ENCODE measurements around the gene BMPR2.

BMPR2 gene

DNA sequence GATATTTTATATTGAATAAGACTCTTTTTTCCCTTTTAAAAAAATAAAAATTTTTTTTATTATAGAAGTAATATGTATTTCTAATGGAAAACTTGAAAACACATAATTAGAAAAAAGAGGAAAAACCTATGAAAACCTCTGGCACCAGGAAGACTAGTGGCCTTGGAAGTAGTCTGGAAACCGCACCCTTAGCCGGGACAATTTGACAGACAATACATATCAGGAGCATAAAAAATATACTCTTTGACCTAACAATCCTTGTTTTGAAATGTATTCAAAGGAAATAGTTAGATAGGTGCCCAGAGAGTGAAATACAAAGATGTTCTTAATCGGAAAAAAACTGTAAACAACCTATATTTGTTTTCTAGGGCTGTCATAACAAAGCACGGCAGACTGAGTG is 223.8 kb downstream of the BMPR2 start:
- Histone ChIP-seq H3K9me3 (replicated peaks in 1 of 11) (no peaks in the 10 kb centered on the region), H3K4me1 (no peaks in the 10 kb centered on the region; a peak in 1 of 20 replicates)
- TF ChIP-seq Cebpa-rat (IDR thresholded peaks at IDR 0.05), result no peak

GRCh38 chr2:202604699-202605098 is 228.6 kb downstream of the BMPR2 start:
- Histone ChIP-seq H3K36me3 (no peaks in the 10 kb centered on the region), H3K27me3 (no peaks in the 10 kb centered on the region), H3K27ac (no peak overlapping the region), H3K4me1 (peaks cover 0 to 22% (median 0%) of the 10 kb centered on the region in 10 experiments; a peak in 9 of 20 replicates), H3K4me2 (no peak overlapping the region), H3K4me3 (no peak overlapping the region), H3K9ac (no peak overlapping the region), H4K20me1 (no peaks in the 10 kb centered on the region), H3K9me3 (replicated peaks in 1 of 11) (no peaks in the 10 kb centered on the region)
- no peak for TF ChIP-seq Cebpa-rat (IDR thresholded peaks at IDR 0.05)

More for the DNA sequence above, 223.8 kb downstream of the BMPR2 start:
- H3K9ac ChIP-seq, result no peak overlapping the region
- H3K36me3 ChIP-seq, result no peaks in the 10 kb centered on the region
- H3K4me2 ChIP-seq, result no peak overlapping the region
- H3K27me3 ChIP-seq, result no peaks in the 10 kb centered on the region
- H3K27ac ChIP-seq, result no peak overlapping the region
- no peak overlapping the region for H3K4me3 ChIP-seq
- no peaks in the 10 kb centered on the region for H4K20me1 ChIP-seq

DNA sequence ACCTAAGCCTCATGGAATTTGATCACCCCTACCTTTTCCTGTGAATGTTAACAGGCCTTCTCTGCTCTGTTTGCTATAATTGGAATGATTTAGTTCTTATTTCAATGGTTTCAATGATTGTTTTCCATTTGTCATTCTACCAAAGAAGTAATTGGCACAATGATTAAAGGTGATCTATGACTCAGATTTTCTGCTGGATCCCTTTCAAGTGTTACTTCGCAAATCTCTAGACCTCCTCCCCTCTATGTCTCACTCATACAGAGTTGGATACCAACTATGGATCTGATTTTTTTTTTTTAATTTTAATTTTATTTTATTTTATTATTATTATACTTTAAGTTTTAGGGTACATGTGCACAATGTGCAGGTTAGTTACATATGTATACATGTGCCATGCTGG is 229.0 kb downstream of the BMPR2 start:
- H3K36me3 ChIP-seq, result no peaks in the 10 kb centered on the region
- no peaks in the 10 kb centered on the region for H3K27me3 ChIP-seq
- no peak overlapping the region for H3K4me3 ChIP-seq
- H4K20me1 ChIP-seq, result no peaks in the 10 kb centered on the region
- no peak overlapping the region for H3K27ac ChIP-seq
- peaks cover 0 to 27% (median 0%) of the 10 kb centered on the region in 10 experiments; a peak in 10 of 20 replicates for H3K4me1 ChIP-seq
- H3K4me2 ChIP-seq, result no peak overlapping the region
- H3K9ac ChIP-seq, result no peak overlapping the region
- no peaks in the 10 kb centered on the region for H3K9me3 ChIP-seq (replicated peaks in 1 of 11)
- TF ChIP-seq Cebpa-rat (IDR thresholded peaks at IDR 0.05), result no peak

GRCh38 chr2:202608142-202608852 is 232.2 kb downstream of the BMPR2 start:
- Histone ChIP-seq H3K4me3 (no peak overlapping the region), H3K36me3 (no peaks in the 10 kb centered on the region), H3K4me1 (peaks cover 0 to 40% (median 4%) of the 10 kb centered on the region in 10 experiments; a peak in 10 of 20 replicates), H3K4me2 (peak overlapping the region in 4 of 11 experiments; percentile 42 to 76 (median 62); a peak in 6 of 22 replicates), H3K9ac (no peak overlapping the region), H3K27me3 (no peaks in the 10 kb centered on the region), H4K20me1 (no peaks in the 10 kb centered on the region), H3K27ac (peak overlapping the region in 3 of 11 experiments; percentile 32 to 72 (median 48); a peak in 6 of 22 replicates), H3K9me3 (replicated peaks in 1 of 11) (no peaks in the 10 kb centered on the region)
- no peak for TF ChIP-seq Cebpa-rat (IDR thresholded peaks at IDR 0.05)

DNA sequence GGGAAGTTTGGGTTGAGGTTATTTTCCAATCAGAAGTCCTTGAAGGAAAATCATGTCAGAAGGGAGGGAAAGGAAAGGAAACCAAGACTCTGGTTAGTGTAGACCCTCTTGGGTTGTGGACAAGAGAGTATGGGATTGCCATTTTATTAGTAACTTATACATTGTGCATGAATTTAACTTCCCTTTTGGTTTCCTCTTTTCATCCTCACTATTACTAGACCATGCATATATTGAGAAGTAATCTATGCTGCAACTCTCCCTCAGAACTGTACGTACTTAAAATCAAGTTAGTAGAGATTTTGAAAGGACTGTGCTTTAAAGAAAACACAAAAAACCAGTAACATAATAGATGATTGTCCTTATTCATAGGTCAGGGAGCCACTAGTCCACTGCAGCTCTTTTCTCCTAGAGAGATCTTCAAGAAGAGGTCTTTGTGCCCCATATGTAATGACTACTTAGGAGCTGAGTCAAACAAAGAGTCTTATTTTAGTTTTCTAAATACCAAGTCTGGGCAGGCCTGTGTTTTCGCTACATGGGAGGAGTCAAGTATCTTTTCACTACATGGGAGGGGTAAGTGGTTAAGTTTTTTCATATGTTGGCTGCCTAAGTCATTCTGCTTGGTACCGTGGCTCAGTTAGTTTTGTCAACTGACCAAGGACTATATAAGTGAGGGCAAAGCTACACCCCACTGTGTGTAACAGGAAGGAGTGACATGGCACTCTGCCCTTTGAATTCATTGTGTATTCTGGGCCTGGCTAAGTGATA is 233.4 kb downstream of the BMPR2 start:
- peak overlapping the region in 2 of 11 experiments; percentile 44 to 49; a peak in 2 of 22 replicates for H3K9ac ChIP-seq
- no peaks in the 10 kb centered on the region for H3K27me3 ChIP-seq
- TF ChIP-seq Cebpa-rat (IDR thresholded peaks at IDR 0.05), result no peak
- peak overlapping the region in 5 of 11 experiments; percentile 15 to 76 (median 49); a peak in 10 of 22 replicates for H3K4me2 ChIP-seq
- H3K27ac ChIP-seq, result peak overlapping the region in 5 of 11 experiments; percentile 9 to 72 (median 55); a peak in 9 of 22 replicates
- H3K4me1 ChIP-seq, result peaks cover 0 to 40% (median 4%) of the 10 kb centered on the region in 10 experiments; a peak in 10 of 20 replicates
- 0 out of 20 replicates have a peak overlapping the region, but pooled peaks of 1 of the 10 experiments have one; percentile 2 for H3K4me3 ChIP-seq
- H3K9me3 ChIP-seq (replicated peaks in 1 of 11), result no peaks in the 10 kb centered on the region
- no peaks in the 10 kb centered on the region for H3K36me3 ChIP-seq
- no peaks in the 10 kb centered on the region for H4K20me1 ChIP-seq

DNA sequence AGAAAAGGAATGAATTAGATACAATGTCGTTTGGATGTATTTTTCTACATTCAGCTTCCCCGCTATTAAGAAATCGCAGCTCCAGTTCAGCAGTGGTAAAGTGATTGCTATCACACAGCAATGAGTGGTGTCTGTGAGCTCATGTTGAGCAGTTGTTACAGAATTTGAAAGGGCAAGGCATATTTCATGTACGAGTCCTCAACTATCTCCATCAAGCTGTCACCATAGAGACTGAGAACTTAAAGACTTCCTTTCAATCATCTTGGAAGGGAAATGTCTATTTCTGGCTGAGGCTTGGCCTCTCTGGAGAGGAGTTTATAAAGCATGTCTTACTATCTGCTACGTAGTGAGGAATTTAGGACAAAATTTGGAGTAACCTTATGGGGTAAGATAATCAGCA is 234.3 kb downstream of the BMPR2 start:
- no peaks in the 10 kb centered on the region for H3K9me3 ChIP-seq (replicated peaks in 1 of 11)
- no peak overlapping the region for H3K4me3 ChIP-seq
- peak overlapping the region in 4 of 11 experiments; percentile 48 to 72 (median 56); a peak in 4 of 22 replicates for H3K27ac ChIP-seq
- H3K27me3 ChIP-seq, result no peaks in the 10 kb centered on the region
- peaks cover 0 to 40% (median 4%) of the 10 kb centered on the region in 10 experiments; a peak in 10 of 20 replicates for H3K4me1 ChIP-seq
- peak overlapping the region in 5 of 11 experiments; percentile 8 to 76 (median 49); a peak in 7 of 22 replicates for H3K4me2 ChIP-seq
- H3K9ac ChIP-seq, result no peak overlapping the region
- no peaks in the 10 kb centered on the region for H3K36me3 ChIP-seq
- no peaks in the 10 kb centered on the region for H4K20me1 ChIP-seq
- TF ChIP-seq Cebpa-rat (IDR thresholded peaks at IDR 0.05), result no peak

- no peak overlapping the region for H3K9ac ChIP-seq
- TF ChIP-seq Cebpa-rat (IDR thresholded peaks at IDR 0.05), result 0 out of 22 replicates have a peak, but pooled peaks of 1 of the 11 experiments have one; percentile 28
- no peak overlapping the region for H3K4me3 ChIP-seq
- no peaks in the 10 kb centered on the region for H3K27me3 ChIP-seq
- peaks cover 0 to 40% (median 4%) of the 10 kb centered on the region in 10 experiments; a peak in 10 of 20 replicates for H3K4me1 ChIP-seq
- no peaks in the 10 kb centered on the region for H4K20me1 ChIP-seq
- H3K27ac ChIP-seq, result no peak overlapping the region
- no peaks in the 10 kb centered on the region for H3K36me3 ChIP-seq
- no peaks in the 10 kb centered on the region for H3K9me3 ChIP-seq (replicated peaks in 1 of 11)
- H3K4me2 ChIP-seq, result no peak overlapping the region
Measured at GRCh38 chr2:202612145-202612544, 236.0 kb downstream of the BMPR2 start.

- H4K20me1 ChIP-seq, result no peaks in the 10 kb centered on the region
- H3K4me2 ChIP-seq, result no peak overlapping the region
- H3K4me1 ChIP-seq, result peaks cover 0 to 30% (median 4%) of the 10 kb centered on the region in 10 experiments; a peak in 10 of 20 replicates
- H3K27ac ChIP-seq, result no peak overlapping the region
- H3K27me3 ChIP-seq, result no peaks in the 10 kb centered on the region
- no peak for TF ChIP-seq Cebpa-rat (IDR thresholded peaks at IDR 0.05)
- H3K9me3 ChIP-seq (replicated peaks in 1 of 11), result no peaks in the 10 kb centered on the region
- H3K36me3 ChIP-seq, result no peaks in the 10 kb centered on the region
- no peak overlapping the region for H3K9ac ChIP-seq
- no peak overlapping the region for H3K4me3 ChIP-seq
Measured at GRCh38 chr2:202613479-202613878, 237.4 kb downstream of the BMPR2 start.
